ENCODE results near the gene PTPN11. TPM values are rescaled to one million over a fixed set of nuclear protein-coding genes. Genes with fewer than 3 reads are reported as not detected.

The PTPN11 gene
- total and polyA plus RNA-seq, 2 donors from 2014 or later: 20.0 to 105 TPM

- Histone ChIP-seq H3K27me3 (ENCODE audit: control insufficient read depth, insufficient read depth, low read length) (no peaks in the 10 kb centered on the region), H3K27ac (ENCODE audit: low read depth in 2 of 2, low read length in 2 of 2) (no peak overlapping the region), H3K36me3 (ENCODE audit: control insufficient read depth in 2 of 3, insufficient read depth in 3 of 3, low read length in 3 of 3) (peaks cover 0 to 4% (median 0%) of the 10 kb centered on the region in 3 donors), H3K4me3 (ENCODE audit: low read length in 3 of 3) (no peak overlapping the region), H3K9ac (ENCODE audit: low read length in 3 of 3) (no peak overlapping the region), H3K4me1 (ENCODE audit: control insufficient read depth in 2 of 3, insufficient read depth in 2 of 3, low read depth in 1 of 3, low read length in 3 of 3) (peaks cover 5 to 9% (median 9%) of the 10 kb centered on the region in 3 donors), H3K9me3 (ENCODE audit: control insufficient read depth in 2 of 3, insufficient read depth in 1 of 3, low read length in 3 of 3) (no peaks in the 10 kb centered on the region)
- intact Hi-C loops (cut with DNase I): no loop called here
- TF ChIP-seq CTCF (IDR thresholded peaks at IDR 0.05; ENCODE audit: borderline replicate concordance, extremely low read depth, insufficient read depth): no peak
- FAIRE-seq (no peak), DNase-seq (no peak)
These were observed 2.6 kb downstream of the PTPN11 start for GRCh38 chr12:112421363-112421762.

GRCh38 chr12:112422531-112422930, 3.8 kb downstream of the PTPN11 start:
- intact Hi-C loops (cut with DNase I): no loop called here
- Histone ChIP-seq H3K9me3 (ENCODE audit: control insufficient read depth in 2 of 3, insufficient read depth in 1 of 3, low read length in 3 of 3) (no peaks in the 10 kb centered on the region), H3K4me3 (ENCODE audit: low read length in 3 of 3) (no peak overlapping the region), H3K4me1 (ENCODE audit: control insufficient read depth in 2 of 3, insufficient read depth in 2 of 3, low read depth in 1 of 3, low read length in 3 of 3) (peaks cover 5 to 9% (median 9%) of the 10 kb centered on the region in 3 donors), H3K27ac (ENCODE audit: low read depth in 2 of 2, low read length in 2 of 2) (no peak overlapping the region), H3K36me3 (ENCODE audit: control insufficient read depth in 2 of 3, insufficient read depth in 3 of 3, low read length in 3 of 3) (peaks cover 0 to 4% (median 0%) of the 10 kb centered on the region in 3 donors), H3K27me3 (ENCODE audit: control insufficient read depth, insufficient read depth, low read length) (no peaks in the 10 kb centered on the region), H3K9ac (ENCODE audit: low read length in 3 of 3) (no peak overlapping the region)
- TF ChIP-seq CTCF (IDR thresholded peaks at IDR 0.05; ENCODE audit: borderline replicate concordance, extremely low read depth, insufficient read depth): no peak
- FAIRE-seq (no peak), DNase-seq (no peak)

- Histone ChIP-seq H3K36me3 (ENCODE audit: control insufficient read depth in 2 of 3, insufficient read depth in 3 of 3, low read length in 3 of 3) (peaks cover 0 to 4% (median 0%) of the 10 kb centered on the region in 3 donors), H3K9ac (ENCODE audit: low read length in 3 of 3) (no peak overlapping the region), H3K4me1 (ENCODE audit: control insufficient read depth in 2 of 3, insufficient read depth in 2 of 3, low read depth in 1 of 3, low read length in 3 of 3) (peaks cover 5 to 9% (median 7%) of the 10 kb centered on the region in 3 donors), H3K4me3 (ENCODE audit: low read length in 3 of 3) (no peak overlapping the region), H3K27ac (ENCODE audit: low read depth in 2 of 2, low read length in 2 of 2) (no peak overlapping the region), H3K9me3 (ENCODE audit: control insufficient read depth in 2 of 3, insufficient read depth in 1 of 3, low read length in 3 of 3) (no peaks in the 10 kb centered on the region), H3K27me3 (ENCODE audit: control insufficient read depth, insufficient read depth, low read length) (no peaks in the 10 kb centered on the region)
- no peak for FAIRE-seq
- intact Hi-C loops (cut with DNase I): no loop called here
- no peak for TF ChIP-seq CTCF (IDR thresholded peaks at IDR 0.05; ENCODE audit: borderline replicate concordance, extremely low read depth, insufficient read depth)
- no peak for DNase-seq
These were observed 5.4 kb downstream of the PTPN11 start for GRCh38 chr12:112424126-112424525.

Measured in kidney (tissue), 14 donors.